ENCODE measurements around the gene FADS3. TPM values are rescaled to one million over a fixed set of nuclear protein-coding genes. Genes with fewer than 3 reads are reported as not detected.

FADS3 gene
- total and polyA plus RNA-seq, 12 donors, result 54.9 to 217 (median 75.2) TPM

DNA sequence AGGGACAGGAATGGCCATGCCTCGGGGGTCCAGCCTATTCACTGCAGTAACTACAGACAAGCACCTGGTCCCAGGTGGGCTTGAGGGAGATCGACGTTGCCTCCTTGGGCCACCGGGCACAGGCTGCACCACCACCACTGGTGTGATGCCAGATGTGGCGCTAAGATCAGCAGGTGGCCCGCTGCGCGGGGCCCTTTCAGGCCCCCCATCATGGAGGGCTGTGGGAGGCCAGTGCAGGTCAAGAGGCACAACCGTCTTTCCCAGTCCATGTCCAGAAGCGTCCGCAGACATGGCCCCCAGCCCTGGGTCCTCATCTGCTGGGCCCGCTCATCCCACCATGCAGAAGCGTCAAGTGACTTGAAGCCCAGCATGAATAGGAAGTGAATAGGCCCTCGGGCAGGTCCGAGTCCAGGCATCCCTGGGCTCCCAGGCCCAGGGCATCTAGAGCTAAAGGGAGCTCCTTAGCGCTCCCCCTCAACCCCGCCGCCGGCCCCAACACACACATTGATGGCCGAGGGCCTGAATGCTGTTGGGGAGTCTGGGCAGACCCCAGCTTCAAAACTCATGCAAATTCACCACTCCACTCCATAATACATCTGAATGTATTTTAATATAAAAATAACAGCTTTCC lies 18.3 kb downstream of the FADS3 start:
- Histone ChIP-seq H3K27ac (peak overlapping the region in 5 of 10 donors; percentile 73 to 90 (median 81)), H3K4me3 (no peak overlapping the region), H3K36me3 (peaks cover 0 to 38% (median 5%) of the 10 kb centered on the region in 9 donors), H3K27me3 (no peaks in the 10 kb centered on the region), H3K9me3 (no peaks in the 10 kb centered on the region), H3K4me1 (peaks cover 6 to 51% (median 31%) of the 10 kb centered on the region in 9 donors)
- intact Hi-C loops (cut with DNase I), result loop anchor here in 3 of 10 donors (2.0 to 5.0 kb wide), 2 partner anchors 74 to 76 kb away; no protein-coding TSS in a partner anchor
- TF ChIP-seq CTCF (IDR thresholded peaks at IDR 0.05), result no peak
- WGBS, 2 donors, result 94 to 97% methylated on average over 20 of the region's 20 CpGs
- DNase-seq (no peak), ATAC-seq (no peak)

DNA sequence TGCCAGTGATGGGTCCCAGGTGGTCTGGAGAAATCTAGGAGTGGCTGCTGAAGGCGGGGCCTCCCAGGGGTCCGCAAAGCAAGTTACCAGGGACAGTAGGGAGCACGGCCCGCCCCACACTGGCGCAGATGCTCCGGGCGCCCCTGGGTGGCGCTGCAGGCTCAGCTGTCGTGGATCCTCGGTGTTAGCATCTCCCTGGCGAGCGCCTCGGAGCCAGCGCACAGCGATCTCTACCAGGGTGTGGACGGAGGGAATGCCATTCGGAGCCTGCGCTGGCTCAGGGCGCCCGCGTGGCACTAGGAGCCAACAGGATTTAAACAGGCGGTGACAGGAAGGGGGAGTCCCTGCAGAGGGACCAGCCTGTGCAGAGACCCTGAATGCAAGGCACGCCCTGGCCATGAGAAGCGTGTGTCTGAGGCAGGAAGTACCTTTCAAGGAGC lies 20.2 kb downstream of the FADS3 start:
- intact Hi-C loops (cut with DNase I), result loop anchor here in 6 of 10 donors (1.0 to 5.0 kb wide), 6 partner anchors 20 to 238 kb away; partner anchors contain the start of gene FADS3 (in 1 of the 6)
- WGBS, 2 donors, result 2 to 3% methylated on average over 24 of the region's 24 CpGs
- Histone ChIP-seq H3K27ac (peak overlapping the region in 9 of 10 donors; percentile 5 to 72 (median 53)), H3K4me1 (peaks cover 6 to 51% (median 31%) of the 10 kb centered on the region in 9 donors), H3K36me3 (peaks cover 0 to 24% (median 0%) of the 10 kb centered on the region in 9 donors), H3K4me3 (peak overlapping the region in 4 of 10 donors; percentile 10 to 40 (median 25)), H3K9me3 (no peaks in the 10 kb centered on the region), H3K27me3 (no peaks in the 10 kb centered on the region)
- TF ChIP-seq CTCF (IDR thresholded peaks at IDR 0.05), result peak; percentile 92 to 98 (median 94)
- peak; percentile 79 to 87 for DNase-seq
- peak; percentile 82 to 91 (median 88) for ATAC-seq

GRCh38 chr11:61870541-61871031 lies 20.8 kb downstream of the FADS3 start:
- 41 to 54% methylated on average over 10 of the region's 10 CpGs for WGBS, 2 donors

More at GRCh38 chr11:61870541-61871031, 20.8 kb downstream of the FADS3 start:
- no peaks in the 10 kb centered on the region for H3K9me3 ChIP-seq
- H3K4me3 ChIP-seq, result peak overlapping the region in 2 of 10 donors; percentile 10 to 18
- H3K27ac ChIP-seq, result peak overlapping the region in 9 of 10 donors; percentile 5 to 72 (median 53)
- intact Hi-C loops (cut with DNase I), result loop anchor here in 6 of 10 donors (1.0 to 5.0 kb wide), 6 partner anchors 20 to 238 kb away; partner anchors contain the start of gene FADS3 (in 1 of the 6)
- TF ChIP-seq CTCF (IDR thresholded peaks at IDR 0.05), result no peak
- DNase-seq, result no peak
- H3K27me3 ChIP-seq, result no peaks in the 10 kb centered on the region
- peaks cover 0 to 23% (median 0%) of the 10 kb centered on the region in 9 donors for H3K36me3 ChIP-seq
- peaks cover 6 to 49% (median 31%) of the 10 kb centered on the region in 9 donors for H3K4me1 ChIP-seq
- peak in 1 of 8 donors; percentile 14 for ATAC-seq
